Stomach (tissue), 4 donors: ENCODE results near the gene LRRC4C.

Experiments
- CTCF ChIP-seq, 7 experiments: fragments of 450-650 bp in 4 of 7; fragments of 200-600 bp in 3 of 7; sonication (generic) in 3 of 7; IDR thresholded peaks; one replicate each; pipeline ENCODE4 v1.5.1; 2016 to 2019; ENCODE audit warnings: antibody characterized with exemption in 7 of 7, control low read depth in 2 of 7, mild to moderate bottlenecking in 1 of 7
- POLR2AphosphoS5 ChIP-seq, 3 donors: sonication (generic); formaldehyde crosslinking; IDR thresholded peaks; one replicate each; pipeline ENCODE4 v1.6.1; 2016; ENCODE audit warnings: antibody characterized with exemption in 3 of 3

DNA sequence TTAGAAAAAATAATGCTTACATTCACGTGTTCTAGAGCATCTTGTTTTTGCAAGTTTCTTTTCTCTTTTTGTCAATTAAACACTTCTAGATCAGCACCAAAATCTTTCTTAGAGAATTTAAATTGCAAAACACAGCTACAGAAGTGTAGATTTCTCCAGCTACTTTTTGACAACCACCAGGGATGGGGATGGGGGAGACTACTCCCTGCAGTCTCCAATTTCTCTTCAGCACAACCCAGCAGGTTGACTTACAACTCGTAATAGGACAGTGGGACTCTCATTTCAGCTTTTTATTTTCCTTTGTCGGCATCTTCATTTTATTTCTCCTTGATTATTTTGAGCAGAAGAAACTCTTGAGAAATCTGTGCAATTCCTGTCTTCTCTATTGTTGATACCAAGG, 441.2 kb downstream of the LRRC4C start:
- TF ChIP-seq CTCF (IDR thresholded peaks at IDR 0.05) = no peak
- no peak for TF ChIP-seq POLR2AphosphoS5 (IDR thresholded peaks at IDR 0.05)
